GM19023 (cell line): ENCODE data around the gene ANKFN1.

Experiments
- ATAC-seq: cut with Tn5 transposase; IDR thresholded peaks from one replicate; pipeline ENCODE4 v1.9.1; 2021; ENCODE audit warnings: mild to moderate bottlenecking, moderate library complexity; ENCODE audit not compliant: unreplicated experiment

Gene ANKFN1

GRCh38 chr17:56152874-56153602 lies at the start of gene ANKFN1:
ANKFN1 (plus strand) TSS chr17:56153475; CDS start chr17:56212668, 59,193 bp downstream.
- ATAC-seq, result no peak

GRCh38 chr17:56108811-56109284 lies 44.4 kb upstream of the ANKFN1 start:
- ATAC-seq, result no peak

GRCh38 chr17:56109836-56110235 lies 43.4 kb upstream of the ANKFN1 start:
- no peak for ATAC-seq

- no peak for ATAC-seq
These were observed 42.7 kb upstream of the ANKFN1 start for GRCh38 chr17:56110463-56111135.

- no peak for ATAC-seq
These were observed 41.4 kb upstream of the ANKFN1 start for GRCh38 chr17:56111706-56112485.

- ATAC-seq, result no peak
These were observed 39.8 kb upstream of the ANKFN1 start for GRCh38 chr17:56113486-56113885.

- ATAC-seq, result no peak
These were observed 38.8 kb upstream of the ANKFN1 start for GRCh38 chr17:56114469-56114868.

GRCh38 chr17:56119191-56119590 lies 34.1 kb upstream of the ANKFN1 start:
- no peak for ATAC-seq

- ATAC-seq, result no peak
These were observed 33.3 kb upstream of the ANKFN1 start for GRCh38 chr17:56119936-56120335.

- ATAC-seq, result no peak
These were observed 31.9 kb upstream of the ANKFN1 start for GRCh38 chr17:56121191-56122051.

GRCh38 chr17:56125830-56126819 lies 27.1 kb upstream of the ANKFN1 start:
- ATAC-seq, result no peak

GRCh38 chr17:56130026-56130425 lies 23.2 kb upstream of the ANKFN1 start:
- ATAC-seq, result no peak

GRCh38 chr17:56130631-56131030 lies 22.6 kb upstream of the ANKFN1 start:
- ATAC-seq, result no peak

- no peak for ATAC-seq
These were observed 21.8 kb upstream of the ANKFN1 start for GRCh38 chr17:56131431-56131830.

GRCh38 chr17:56136301-56136700 lies 17.0 kb upstream of the ANKFN1 start:
- ATAC-seq, result no peak

- no peak for ATAC-seq
These were observed 12.0 kb upstream of the ANKFN1 start for GRCh38 chr17:56141046-56141839.

- ATAC-seq, result no peak
These were observed 10.9 kb upstream of the ANKFN1 start for GRCh38 chr17:56142325-56142724.

- ATAC-seq, result no peak
These were observed 10.5 kb upstream of the ANKFN1 start for GRCh38 chr17:56142781-56143180.

- ATAC-seq, result no peak
These were observed 9.1 kb upstream of the ANKFN1 start for GRCh38 chr17:56144223-56144622.
